Mucosa of rectum (tissue), 2 donors: ENCODE data around the gene CHN2.

Experiments used
- H3K27ac ChIP-seq, 2 donors: one replicate each; pipeline ENCODE4 v1.7.0; 2013; ENCODE audit warnings: inconsistent platforms in 2 of 2, low read depth in 2 of 2, low read length in 2 of 2
- H3K27me3 ChIP-seq, 2 donors: one replicate each; pipeline ENCODE4 v1.7.0; 2013; ENCODE audit warnings: low read length in 2 of 2; ENCODE audit not compliant: control insufficient read depth in 2 of 2, insufficient read depth in 2 of 2
- H3K36me3 ChIP-seq, 2 donors: one replicate each; pipeline ENCODE4 v1.7.0; 2013; ENCODE audit warnings: low read length in 2 of 2; ENCODE audit not compliant: control insufficient read depth in 2 of 2, insufficient read depth in 2 of 2
- H3K4me1 ChIP-seq, 2 donors: one replicate each; pipeline ENCODE4 v1.7.0; 2013; ENCODE audit warnings: low read length in 2 of 2, mild to moderate bottlenecking in 1 of 2; ENCODE audit not compliant: control insufficient read depth in 2 of 2, insufficient read depth in 2 of 2
- H3K4me3 ChIP-seq, 2 donors: one replicate each; pipeline ENCODE4 v1.7.0; 2013; ENCODE audit warnings: low read length in 2 of 2
- H3K9ac ChIP-seq, 2 donors: one replicate each; pipeline ENCODE4 v1.7.0; 2013; ENCODE audit warnings: low read length in 2 of 2, low read depth in 1 of 2, mild to moderate bottlenecking in 1 of 2
- H3K9me3 ChIP-seq, 2 donors: one replicate each; pipeline ENCODE4 v1.7.0; 2013; ENCODE audit warnings: low read length in 2 of 2; ENCODE audit not compliant: control insufficient read depth in 2 of 2
- donor health status: healthy.
- donor health status: Normal muscosa, but diverticular disease.

Gene CHN2

GRCh38 chr7:29369909-29370488, 175.4 kb downstream of the CHN2 start:
- no peak overlapping the region for H3K27ac ChIP-seq
- no peak overlapping the region for H3K4me3 ChIP-seq
- peaks cover 4 to 16% of the 10 kb centered on the region in 2 donors for H3K4me1 ChIP-seq

GRCh38 chr7:29370531-29371314, 176.1 kb downstream of the CHN2 start:
- no peaks in the 10 kb centered on the region for H3K9me3 ChIP-seq
- peak overlapping the region; percentile 13 to 36 for H3K27ac ChIP-seq
- no peaks in the 10 kb centered on the region for H3K36me3 ChIP-seq
- no peaks in the 10 kb centered on the region for H3K27me3 ChIP-seq
- H3K4me1 ChIP-seq, result peaks cover 4 to 21% of the 10 kb centered on the region in 2 donors
- H3K9ac ChIP-seq, result no peak overlapping the region
- no peak overlapping the region for H3K4me3 ChIP-seq

More at GRCh38 chr7:29369909-29370488, 175.4 kb downstream of the CHN2 start:
- no peaks in the 10 kb centered on the region for H3K27me3 ChIP-seq
- H3K36me3 ChIP-seq, result no peaks in the 10 kb centered on the region
- no peaks in the 10 kb centered on the region for H3K9me3 ChIP-seq
- H3K9ac ChIP-seq, result no peak overlapping the region

- H3K9ac ChIP-seq, result no peak overlapping the region
- no peaks in the 10 kb centered on the region for H3K36me3 ChIP-seq
- H3K27me3 ChIP-seq, result no peaks in the 10 kb centered on the region
- H3K4me3 ChIP-seq, result no peak overlapping the region
- no peak overlapping the region for H3K27ac ChIP-seq
- H3K9me3 ChIP-seq, result no peaks in the 10 kb centered on the region
- H3K4me1 ChIP-seq, result peaks cover 4 to 25% of the 10 kb centered on the region in 2 donors
These were observed 176.9 kb downstream of the CHN2 start for GRCh38 chr7:29371472-29371871.

GRCh38 chr7:29372351-29373090, 177.9 kb downstream of the CHN2 start:
- no peaks in the 10 kb centered on the region for H3K27me3 ChIP-seq

GRCh38 chr7:29375641-29376562, 181.3 kb downstream of the CHN2 start:
- peak overlapping the region; percentile 41 to 60 for H3K9ac ChIP-seq
- H3K4me1 ChIP-seq, result peaks cover 0 to 36% of the 10 kb centered on the region in 2 donors
- H3K27ac ChIP-seq, result peak overlapping the region; percentile 87 to 89
- no peaks in the 10 kb centered on the region for H3K27me3 ChIP-seq
- H3K36me3 ChIP-seq, result no peaks in the 10 kb centered on the region
- H3K9me3 ChIP-seq, result no peaks in the 10 kb centered on the region
- H3K4me3 ChIP-seq, result peak overlapping the region; percentile 41 to 56

More at GRCh38 chr7:29372351-29373090, 177.9 kb downstream of the CHN2 start:
- H3K36me3 ChIP-seq, result no peaks in the 10 kb centered on the region
- peaks cover 4 to 35% of the 10 kb centered on the region in 2 donors for H3K4me1 ChIP-seq
- H3K9me3 ChIP-seq, result no peaks in the 10 kb centered on the region
- no peak overlapping the region for H3K9ac ChIP-seq
- no peak overlapping the region for H3K27ac ChIP-seq
- H3K4me3 ChIP-seq, result no peak overlapping the region

GRCh38 chr7:29377718-29378117, 183.1 kb downstream of the CHN2 start:
- no peaks in the 10 kb centered on the region for H3K9me3 ChIP-seq
- H3K36me3 ChIP-seq, result no peaks in the 10 kb centered on the region
- peak overlapping the region; percentile 26 to 87 for H3K27ac ChIP-seq
- H3K4me1 ChIP-seq, result peaks cover 0 to 27% of the 10 kb centered on the region in 2 donors
- no peak overlapping the region for H3K9ac ChIP-seq
- no peaks in the 10 kb centered on the region for H3K27me3 ChIP-seq
- no peak overlapping the region for H3K4me3 ChIP-seq

- H3K4me3 ChIP-seq, result no peak overlapping the region
- H3K9me3 ChIP-seq, result no peaks in the 10 kb centered on the region
- no peak overlapping the region for H3K27ac ChIP-seq
- H3K9ac ChIP-seq, result no peak overlapping the region
- no peaks in the 10 kb centered on the region for H3K36me3 ChIP-seq
- H3K4me1 ChIP-seq, result peaks cover 0 to 27% of the 10 kb centered on the region in 2 donors
- H3K27me3 ChIP-seq, result no peaks in the 10 kb centered on the region
These were observed 185.0 kb downstream of the CHN2 start for GRCh38 chr7:29379551-29379950.

GRCh38 chr7:29381206-29382094, 186.9 kb downstream of the CHN2 start:
- no peak overlapping the region for H3K9ac ChIP-seq
- H3K9me3 ChIP-seq, result no peaks in the 10 kb centered on the region
- no peaks in the 10 kb centered on the region for H3K36me3 ChIP-seq
- no peaks in the 10 kb centered on the region for H3K27me3 ChIP-seq
- peaks cover 0 to 18% of the 10 kb centered on the region in 2 donors for H3K4me1 ChIP-seq
- H3K27ac ChIP-seq, result no peak overlapping the region
- no peak overlapping the region for H3K4me3 ChIP-seq

- H3K27ac ChIP-seq, result no peak overlapping the region
- no peaks in the 10 kb centered on the region for H3K9me3 ChIP-seq
- no peaks in the 10 kb centered on the region for H3K36me3 ChIP-seq
- no peaks in the 10 kb centered on the region for H3K4me1 ChIP-seq
- no peak overlapping the region for H3K4me3 ChIP-seq
- H3K9ac ChIP-seq, result no peak overlapping the region
- no peaks in the 10 kb centered on the region for H3K27me3 ChIP-seq
These were observed 189.7 kb downstream of the CHN2 start for GRCh38 chr7:29384277-29384676.
